A549 (cell line): Measurements from ENCODE around the gene AKNAD1. TPM values are rescaled to one million over a fixed set of nuclear protein-coding genes. Genes with fewer than 3 reads are reported as not detected.

Experiments used
- ATAC-seq, 2 experiments: fragments of 200-7000 bp in 1 of 2; fragments of >200 bp in 1 of 2; cut with Nextera tagmentation in 1 of 2; cut with Tn5 transposase in 1 of 2; 3 replicates each; pipeline versions ENCODE4 v1.8.0 to v1.9.1; 2018 to 2020; ENCODE audit warnings: mild to moderate bottlenecking in 1 of 2, moderate library complexity in 1 of 2
- CTCF ChIA-PET: fragments of 300-600 bp; sonication (Branson Sonifier 250); formaldehyde crosslinking; extraction: SDS; loops from one replicate; lab custom pipeline; 2021; ENCODE audit warnings: antibody characterized with exemption, inconsistent platforms; lab: Yijun Ruan, JAX
- POLR2A ChIA-PET: fragments of 350-600 bp; formaldehyde crosslinking; extraction: SDS; loops from one replicate; lab custom pipeline; 2021; ENCODE audit warnings: antibody characterized with exemption, inconsistent platforms; lab: Yijun Ruan, JAX
- DNase-seq, 2 experiments: peaks; one replicate each; pipeline versions ENCODE4 v3.0.0 to v3.0.0-alpha.2; 2011 to 2016; ENCODE audit warnings: low read depth in 1 of 2, low spot score in 1 of 2
- FAIRE-seq: peaks from 2 replicates; lab custom pipeline; 2011; peaks lifted over from hg19 to GRCh38; lab: Jason Lieb, UNC
- H3K27ac ChIP-seq, 2 experiments: fragments of >200 bp; sonication (Bioruptor Twin); formaldehyde crosslinking; 3 replicates each; pipeline ENCODE4 v1.5.1; 2016 to 2017
- H3K4me1 ChIP-seq: fragments of >200 bp; sonication (Bioruptor Twin); formaldehyde crosslinking; 3 replicates; pipeline ENCODE4 v1.6.1; 2016
- H3K4me2 ChIP-seq: fragments of >200 bp; sonication (Bioruptor Twin); formaldehyde crosslinking; 3 replicates; pipeline ENCODE4 v1.6.1; 2016
- H3K4me3 ChIP-seq: fragments of >200 bp; sonication (Bioruptor Twin); formaldehyde crosslinking; 3 replicates; pipeline ENCODE4 v1.5.1; 2016
- H3K9me3 ChIP-seq: fragments of >200 bp; sonication (Bioruptor Twin); formaldehyde crosslinking; 3 replicates; pipeline ENCODE4 v1.6.1; 2016
- ATOH8 ChIP-seq: fragments of 250-450 bp; sonication (Bioruptor Pico); IDR thresholded peaks from 2 replicates; pipeline ENCODE4 v1.5.0; 2020; ENCODE audit warnings: low read depth, mild to moderate bottlenecking, moderate library complexity
- BHLHE40 ChIP-seq: IDR thresholded peaks from 2 replicates; pipeline ENCODE4 v1.6.1; 2012; ENCODE audit warnings: low read depth, low read length, inconsistent platforms
- CBX2 ChIP-seq: fragments of 200-600 bp; sonication (generic); IDR thresholded peaks from 2 replicates; pipeline ENCODE4 v1.6.1; 2016; ENCODE audit warnings: low read depth, mild to moderate bottlenecking, borderline replicate concordance
- CBX8 ChIP-seq: fragments of 200-600 bp; sonication (generic); IDR thresholded peaks from 2 replicates; pipeline ENCODE4 v1.6.1; 2016
- CHD2 ChIP-seq: fragments of 150-350 bp; IDR thresholded peaks from 2 replicates; pipeline ENCODE4 v1.6.1; 2014; ENCODE audit warnings: low read length; ENCODE audit not compliant: partially characterized antibody
- E2F6 ChIP-seq: IDR thresholded peaks from 2 replicates; pipeline ENCODE4 v1.6.1; 2012; ENCODE audit warnings: low read depth, borderline replicate concordance
- EP300 ChIP-seq, 2 experiments: fragments of >200 bp; sonication (Bioruptor Twin); formaldehyde crosslinking; IDR thresholded peaks; 2 replicates in 1 of 2; 3 replicates in 1 of 2; pipeline ENCODE4 v1.6.1; 2016 to 2017
- FOSB ChIP-seq: fragments of 250-450 bp; sonication (Bioruptor Pico); IDR thresholded peaks from 2 replicates; pipeline ENCODE4 v1.5.0; 2020; ENCODE audit warnings: mild to moderate bottlenecking, moderate library complexity
- FOXS1 ChIP-seq: fragments of 250-450 bp; sonication (Bioruptor Pico); IDR thresholded peaks from 2 replicates; pipeline ENCODE4 v1.5.0; 2020; ENCODE audit warnings: mild to moderate bottlenecking, moderate library complexity
- HEYL ChIP-seq: fragments of 250-450 bp; sonication (Bioruptor Pico); IDR thresholded peaks from 2 replicates; pipeline ENCODE4 v1.8.0; 2021; ENCODE audit warnings: mild to moderate bottlenecking, moderate library complexity
- HOXA7 ChIP-seq: fragments of 250-450 bp; sonication (Bioruptor Pico); IDR thresholded peaks from 2 replicates; pipeline ENCODE4 v1.5.0; 2020; ENCODE audit warnings: mild to moderate bottlenecking, moderate library complexity
- JUN ChIP-seq, 2 experiments: fragments of >200 bp; sonication (Bioruptor Twin); formaldehyde crosslinking; IDR thresholded peaks; 2 replicates in 1 of 2; 3 replicates in 1 of 2; pipeline ENCODE4 v1.6.1; 2016 to 2017
- KDM1A ChIP-seq: fragments of 200-600 bp; sonication (generic); IDR thresholded peaks from 2 replicates; pipeline ENCODE4 v1.6.1; 2016; ENCODE audit warnings: low read depth, mild to moderate bottlenecking
- MAFK ChIP-seq: fragments of 450-650 bp; IDR thresholded peaks from 2 replicates; pipeline ENCODE4 v1.6.1; 2014; ENCODE audit not compliant: partially characterized antibody
- MYC ChIP-seq: IDR thresholded peaks from 2 replicates; pipeline ENCODE4 v1.6.1; 2012; ENCODE audit warnings: mild to moderate bottlenecking, inconsistent platforms, low read length, improper control_type of control experiment, borderline replicate concordance
- NR3C1 ChIP-seq: fragments of >200 bp; sonication (Bioruptor Twin); formaldehyde crosslinking; IDR thresholded peaks from 3 replicates; pipeline ENCODE4 v1.6.1; 2017
- PHF8 ChIP-seq: fragments of 200-600 bp; sonication (generic); IDR thresholded peaks from 2 replicates; pipeline ENCODE4 v1.6.1; 2016; ENCODE audit warnings: low read depth, mild to moderate bottlenecking, antibody characterized with exemption, moderate library complexity, borderline replicate concordance
- RAD21 ChIP-seq, 2 experiments: fragments of >200 bp in 1 of 2; sonication (Bioruptor Twin) in 1 of 2; formaldehyde crosslinking in 1 of 2; IDR thresholded peaks in 1 of 2; conservative IDR thresholded peaks in 1 of 2; 2 replicates in 1 of 2; 3 replicates in 1 of 2; pipeline ENCODE4 v1.6.1; 2012 to 2018; ENCODE audit warnings: inconsistent platforms in 1 of 2
- RCOR1 ChIP-seq: fragments of 150-350 bp; IDR thresholded peaks from 2 replicates; pipeline ENCODE4 v1.6.1; 2014; ENCODE audit warnings: antibody characterized with exemption, low read length, low read depth
- REST ChIP-seq: fragments of 200-600 bp; sonication (generic); IDR thresholded peaks from 2 replicates; pipeline ENCODE4 v1.6.1; 2016; ENCODE audit warnings: antibody characterized with exemption, mild to moderate bottlenecking, moderate library complexity
- RFX5 ChIP-seq: fragments of 450-650 bp; IDR thresholded peaks from 2 replicates; pipeline ENCODE4 v1.7.1; 2014; ENCODE audit warnings: antibody characterized with exemption, mild to moderate bottlenecking, moderate library complexity
- TFCP2L1 ChIP-seq: fragments of 250-450 bp; sonication (Bioruptor Pico); IDR thresholded peaks from 2 replicates; pipeline ENCODE4 v1.5.0; 2021; ENCODE audit warnings: mild to moderate bottlenecking
- TP53 ChIP-seq: fragments of 250-450 bp; sonication (Bioruptor Pico); IDR thresholded peaks from 2 replicates; pipeline ENCODE4 v1.5.0; 2021; ENCODE audit warnings: mild to moderate bottlenecking, moderate library complexity
- ZC3H11A ChIP-seq: fragments of 450-650 bp; IDR thresholded peaks from 2 replicates; pipeline ENCODE4 v1.6.1; 2014; ENCODE audit warnings: antibody characterized with exemption, mild to moderate bottlenecking
- WGBS: methylation state at CpG from one replicate; pipeline ENCODE4 v1.1.6; 2017; ENCODE audit errors: missing lambda C conversion rate; 5-methylcytosine and 5-hydroxymethylcytosine counted together
- polyA plus RNA-seq, 4 experiments: library from polyadenylated mRNA; depleted of rRNA in 3 of 4; stranded (reverse); fragments of >200 nt; fragmentation: RNase III in 1 of 4; extraction: RNeasy Plus Mini Kit Qiagen cat#74134 plus additional on column Dnase treatment in 1 of 4; gene quantifications; 2 replicates in 3 of 4; 3 replicates in 1 of 4; pipeline ENCODE4 v1.2.3, GENCODE V29; 2011 to 2017
- TF ChIP-seq, protein P1 (sequence below): IDR thresholded peaks from 2 replicates; pipeline ENCODE4 v1.6.1; 2012

Gene AKNAD1
- polyA plus RNA-seq, 2 of the 4 experiments (the other 2 are of a cell fraction), result 0.56 to 1.3 TPM

DNA sequence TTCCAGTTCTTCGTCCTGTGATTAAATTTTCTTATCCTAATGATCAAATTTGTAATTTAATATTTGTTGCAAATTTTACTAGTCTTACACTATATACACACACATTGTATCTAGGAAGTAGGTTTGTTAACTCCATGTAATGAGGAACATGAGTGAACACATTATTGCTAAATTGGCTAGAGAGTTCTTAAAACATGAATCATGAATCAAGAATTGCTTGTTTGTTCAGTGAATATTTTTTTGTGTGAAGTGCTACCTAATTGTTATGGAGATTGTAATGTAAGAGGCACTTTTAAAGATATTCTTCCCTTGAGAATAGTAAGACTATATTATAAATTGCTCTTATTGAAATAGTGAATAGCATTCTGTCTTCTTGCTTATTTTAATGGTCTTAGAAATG lies 24.5 kb upstream of the AKNAD1 start:
- POLR2A ChIA-PET, result no interaction called here
- TF ChIP-seq CBX2 (no peak), PHF8 (no peak), CHD2 (no peak), TP53 (no peak), CBX8 (no peak), FOXS1 (CRISPR knock-in tag) (no peak), HOXA7 (CRISPR knock-in tag) (no peak), ZC3H11A (no peak), MAFK (no peak), HEYL (CRISPR knock-in tag) (no peak), MYC (no peak), RCOR1 (no peak), E2F6 (no peak), JUN (IDR thresholded peaks at IDR 0.05) (no peak), RAD21 (conservative IDR thresholded peaks at IDR 0.05 in 1 of 2, IDR thresholded peaks at IDR 0.05 in 1 of 2) (no peak), KDM1A (no peak), FOSB (CRISPR knock-in tag) (no peak)
- TF ChIP-seq, protein P1, sequence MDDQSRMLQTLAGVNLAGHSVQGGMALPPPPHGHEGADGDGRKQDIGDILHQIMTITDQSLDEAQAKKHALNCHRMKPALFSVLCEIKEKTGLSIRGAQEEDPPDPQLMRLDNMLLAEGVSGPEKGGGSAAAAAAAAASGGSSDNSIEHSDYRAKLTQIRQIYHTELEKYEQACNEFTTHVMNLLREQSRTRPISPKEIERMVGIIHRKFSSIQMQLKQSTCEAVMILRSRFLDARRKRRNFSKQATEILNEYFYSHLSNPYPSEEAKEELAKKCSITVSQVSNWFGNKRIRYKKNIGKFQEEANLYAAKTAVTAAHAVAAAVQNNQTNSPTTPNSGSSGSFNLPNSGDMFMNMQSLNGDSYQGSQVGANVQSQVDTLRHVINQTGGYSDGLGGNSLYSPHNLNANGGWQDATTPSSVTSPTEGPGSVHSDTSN, result no peak
- TF ChIP-seq, all 56 proteins: peak for 0
- Histone ChIP-seq H3K4me2 (0 out of 3 replicates have a peak overlapping the region, but pooled peaks have one; percentile 14), H3K9me3 (no peaks in the 10 kb centered on the region), H3K4me3 (no peak overlapping the region), H3K4me1 (peaks cover 14% of the 10 kb centered on the region; the same call in 2 of the 3 replicates), H3K27ac (no peak overlapping the region)
- FAIRE-seq (no peak), ATAC-seq (no peak), DNase-seq (no peak)
- 96% methylated on average over 1 of the region's 1 CpG for WGBS
- CTCF ChIA-PET, result interaction anchor here (1.0 kb wide), 1 partner anchor 231 kb away, joined by 4 read pairs; a partner anchor contains a TSS

DNA sequence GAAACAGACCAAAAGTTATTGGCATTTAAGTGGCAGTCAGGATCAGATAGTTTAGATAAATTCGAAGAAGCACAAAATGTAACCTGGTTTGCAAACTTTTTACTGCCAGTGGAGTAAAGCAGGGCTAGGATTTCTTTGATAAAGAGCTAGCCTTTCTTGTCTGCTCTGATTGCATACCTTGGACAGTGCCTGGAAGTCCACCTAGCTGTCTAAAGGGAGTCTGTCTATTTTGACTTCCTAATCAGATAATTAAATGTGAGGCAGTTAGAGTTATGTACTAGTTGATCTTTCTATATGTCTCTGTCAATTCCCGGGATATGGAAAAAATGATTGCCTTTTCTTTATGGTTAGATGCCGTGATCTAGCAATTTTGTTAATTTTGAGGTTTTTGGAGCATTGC lies 24.0 kb upstream of the AKNAD1 start:
- ATAC-seq (no peak), FAIRE-seq (no peak), DNase-seq (no peak)
- H3K4me1 ChIP-seq, result peaks cover 14% of the 10 kb centered on the region; the same call in 2 of the 3 replicates
- WGBS, result 84% methylated on average over 3 of the region's 3 CpGs
- H3K27ac ChIP-seq, result no peak overlapping the region
- TF ChIP-seq MYC, result no peak
- peak; percentile 80 for TF ChIP-seq REST
- H3K4me2 ChIP-seq, result no peak overlapping the region
- POLR2A ChIA-PET, result interaction anchor here (0.6 kb wide), 1 partner anchor 16 kb away, joined by 3 read pairs; no protein-coding TSS in a partner anchor
- CTCF ChIA-PET, result interaction anchor here (1.0 kb wide), 1 partner anchor 231 kb away, joined by 4 read pairs; a partner anchor contains a TSS
- H3K4me3 ChIP-seq, result no peak overlapping the region
- H3K9me3 ChIP-seq, result no peaks in the 10 kb centered on the region

- H3K4me1 ChIP-seq, result peaks cover 14% of the 10 kb centered on the region; the same call in 2 of the 3 replicates
- TF ChIP-seq NR3C1 (no peak), HEYL (CRISPR knock-in tag) (no peak), EP300 (IDR thresholded peaks at IDR 0.05) (no peak), ATOH8 (CRISPR knock-in tag) (no peak), RFX5 (no peak), CBX2 (no peak), TFCP2L1 (CRISPR knock-in tag) (no peak), BHLHE40 (no peak)
- TF ChIP-seq, all 56 proteins: peak for 0
- H3K4me2 ChIP-seq, result peak overlapping the region; percentile 93
- WGBS, result 77% methylated on average over 3 of the region's 3 CpGs
- ChIA-PET CTCF (interaction anchor here (0.6 kb wide), 1 partner anchor 8 kb away, joined by 3 read pairs; no protein-coding TSS in a partner anchor), POLR2A (no interaction called here)
- H3K27ac ChIP-seq, result no peak overlapping the region
- no peaks in the 10 kb centered on the region for H3K9me3 ChIP-seq
- DNase-seq (no peak), FAIRE-seq (no peak), ATAC-seq (no peak)
- no peak overlapping the region for H3K4me3 ChIP-seq
Observed at GRCh38 chr1:108878678-108879077, 21.8 kb upstream of the AKNAD1 start.
